IMR-90 (cell line): ENCODE data around the gene ZNF646. TPM values are rescaled to one million over a fixed set of nuclear protein-coding genes. Genes with fewer than 3 reads are reported as not detected.

Source experiments
- ATAC-seq: fragments of 200-7000 bp; cut with Tn5 transposase; 2 replicates; pipeline ENCODE4 v1.9.1; 2020; ENCODE audit warnings: low read depth, mild to moderate bottlenecking, moderate library complexity
- BruUV-seq: library from RNA; stranded (reverse); fragments of 400-500 nt; replicated peaks from 2 replicates; lab custom pipeline; 2021; lab: Mats Ljungman, UMichigan
- CTCF ChIA-PET: fragments of 300-600 bp; formaldehyde crosslinking; extraction: SDS; loops from one replicate; lab custom pipeline; 2021; ENCODE audit warnings: antibody characterized with exemption; lab: Yijun Ruan, JAX
- POLR2A ChIA-PET: fragments of 300-600 bp; sonication (Branson Sonifier 250); formaldehyde crosslinking; loops from one replicate; lab custom pipeline; 2022; ENCODE audit warnings: antibody characterized with exemption; ENCODE audit not compliant: unreplicated experiment; lab: Charles Lee
- DNase-seq: peaks from one replicate; pipeline ENCODE4 v3.0.0; 2013
- H2AFZ ChIP-seq: replicated peaks from 2 replicates; pipeline ENCODE3; 2013; ENCODE audit warnings: low read length, mild to moderate bottlenecking; ENCODE audit not compliant: poor library complexity
- H2AK5ac ChIP-seq: 2 replicates; pipeline ENCODE4 v1.6.1; 2013; ENCODE audit warnings: low read depth, low read length, inconsistent platforms
- H2AK9ac ChIP-seq: replicated peaks from 2 replicates; pipeline ENCODE3; 2013; ENCODE audit warnings: mild to moderate bottlenecking, low read depth, low read length, moderate library complexity; ENCODE audit not compliant: poor library complexity
- H2BK120ac ChIP-seq: 2 replicates; pipeline ENCODE4 v1.6.1; 2013; ENCODE audit warnings: low read depth, low read length, inconsistent platforms
- H2BK15ac ChIP-seq: 3 replicates; pipeline ENCODE4 v1.6.1; 2013; ENCODE audit warnings: low read depth, low read length, inconsistent platforms
- H2BK20ac ChIP-seq: 2 replicates; pipeline ENCODE4 v1.6.1; 2013; ENCODE audit warnings: low read depth, mild to moderate bottlenecking, inconsistent platforms, low read length, moderate library complexity
- H2BK5ac ChIP-seq: 2 replicates; pipeline ENCODE4 v1.6.1; 2013; ENCODE audit warnings: mild to moderate bottlenecking, low read depth, low read length, inconsistent platforms; ENCODE audit not compliant: poor library complexity, severe bottlenecking
- H3K14ac ChIP-seq: replicated peaks from 2 replicates; pipeline ENCODE4 v1.6.1; 2013; ENCODE audit warnings: low read depth, low read length, inconsistent platforms
- H3K18ac ChIP-seq: 2 replicates; pipeline ENCODE4 v1.6.1; 2013; ENCODE audit warnings: low read depth, low read length, control low read depth
- H3K23ac ChIP-seq: 2 replicates; pipeline ENCODE4 v1.6.1; 2013; ENCODE audit warnings: low read depth, low read length, inconsistent platforms
- H3K27ac ChIP-seq: 2 replicates; pipeline ENCODE4 v1.5.1; 2013; ENCODE audit warnings: mild to moderate bottlenecking, control low read depth, low read length; ENCODE audit not compliant: insufficient read depth
- H3K27me3 ChIP-seq: 2 replicates; pipeline ENCODE4 v1.6.1; 2013; ENCODE audit warnings: low read length; ENCODE audit not compliant: control insufficient read depth, insufficient read depth
- H3K36me3 ChIP-seq: 2 replicates; pipeline ENCODE4 v1.6.1; 2013; ENCODE audit warnings: low read length, mixed read lengths; ENCODE audit not compliant: control insufficient read depth, insufficient read depth
- H3K4ac ChIP-seq: 2 replicates; pipeline ENCODE4 v1.6.1; 2013; ENCODE audit warnings: low read depth, low read length, inconsistent platforms
- H3K4me1 ChIP-seq: 2 replicates; pipeline ENCODE4 v1.6.1; 2013; ENCODE audit warnings: low read length, mixed read lengths; ENCODE audit not compliant: control insufficient read depth, insufficient read depth
- H3K4me2 ChIP-seq: 2 replicates; pipeline ENCODE4 v1.6.1; 2013; ENCODE audit warnings: low read depth, mild to moderate bottlenecking, control low read depth, low read length, moderate library complexity
- H3K4me3 ChIP-seq: 2 replicates; pipeline ENCODE4 v1.5.1; 2013; ENCODE audit warnings: low read depth, mild to moderate bottlenecking, control low read depth, low read length, moderate library complexity; ENCODE audit not compliant: insufficient read depth
- H3K56ac ChIP-seq: 2 replicates; pipeline ENCODE4 v1.6.1; 2013; ENCODE audit warnings: low read length, inconsistent platforms; ENCODE audit not compliant: insufficient read depth; ENCODE audit errors: extremely low read depth
- H3K79me1 ChIP-seq, 2 experiments: 2 replicates each; pipeline ENCODE4 v1.6.1; 2013; ENCODE audit warnings: low read length in 2 of 2, inconsistent platforms in 1 of 2, low read depth in 1 of 2
- H3K9ac ChIP-seq: 2 replicates; pipeline ENCODE4 v1.6.1; 2013; ENCODE audit warnings: low read depth, low read length, control low read depth
- H3K9me1 ChIP-seq: 2 replicates; pipeline ENCODE4 v1.6.1; 2013; ENCODE audit warnings: low read length, inconsistent platforms; ENCODE audit not compliant: insufficient read depth
- H3K9me3 ChIP-seq: 2 replicates; pipeline ENCODE4 v1.6.1; 2013; ENCODE audit warnings: low read length; ENCODE audit not compliant: control insufficient read depth, insufficient read depth
- H4K20me1 ChIP-seq: 2 replicates; pipeline ENCODE4 v1.6.1; 2013; ENCODE audit warnings: low read length, inconsistent platforms; ENCODE audit not compliant: insufficient read depth
- H4K5ac ChIP-seq: 2 replicates; pipeline ENCODE4 v1.6.1; 2013; ENCODE audit warnings: mild to moderate bottlenecking, low read depth, low read length, control low read depth
- H4K8ac ChIP-seq, 2 experiments: 2 replicates each; pipeline ENCODE4 v1.6.1; 2013; ENCODE audit warnings: low read depth in 2 of 2, low read length in 2 of 2, control low read depth in 1 of 2, inconsistent platforms in 1 of 2
- H4K91ac ChIP-seq: 2 replicates; pipeline ENCODE4 v1.6.1; 2013; ENCODE audit warnings: low read depth, low read length, inconsistent platforms; ENCODE audit not compliant: insufficient read depth
- CEBPB ChIP-seq: IDR thresholded peaks from 2 replicates; pipeline ENCODE4 v1.6.1; 2012; ENCODE audit warnings: low read depth, low read length, improper control_type of control experiment
- ELK1 ChIP-seq: fragments of 150-350 bp; IDR thresholded peaks from 2 replicates; pipeline ENCODE4 v1.6.1; 2016; ENCODE audit warnings: low read depth, mild to moderate bottlenecking, low read length, moderate library complexity, borderline replicate concordance
- FOS ChIP-seq: fragments of 150-350 bp; IDR thresholded peaks from 2 replicates; pipeline ENCODE4 v1.6.1; 2016; ENCODE audit warnings: low read depth, low read length
- POLR2A ChIP-seq: IDR thresholded peaks from 2 replicates; pipeline ENCODE4 v1.6.1; 2012; ENCODE audit warnings: mild to moderate bottlenecking, low read depth, low read length
- RFX5 ChIP-seq: IDR thresholded peaks from 2 replicates; pipeline ENCODE4 v1.8.0; 2012; ENCODE audit warnings: low read depth, mild to moderate bottlenecking, low read length, moderate library complexity
- WGBS, 2 experiments: methylation state at CpG; one replicate each; pipeline versions ENCODE4 v1.1.5 to v1.1.7; 2013; ENCODE audit warnings: missing lambda C conversion rate in 2 of 2; ENCODE audit not compliant: insufficient read length in 1 of 2; ENCODE audit errors: extremely low coverage in 2 of 2; 5-methylcytosine and 5-hydroxymethylcytosine counted together
- dilution Hi-C: fragments of 300-500 bp; cut with HindIII; formaldehyde crosslinking; loops from one replicate; pipeline ENCODE4 v1.14.3; 2018; ENCODE audit warnings: low sequenced_read_pairs; ENCODE audit not compliant: unreplicated experiment
- in situ Hi-C: fragments of 300-500 bp; cut with MboI; formaldehyde crosslinking; loops from 3 replicates; pipeline ENCODE4 v1.14.3; 2019; ENCODE audit warnings: low sequenced_read_pairs, inconsistent platforms, mixed read lengths
- intact Hi-C: fragments of 100-400 bp; cut with micrococcal nuclease; formaldehyde crosslinking; loops from 2 replicates; pipeline ENCODE4 v1.10.0; 2022
- polyA plus RNA-seq, 3 experiments: library from polyadenylated mRNA; depleted of rRNA; stranded (reverse); fragments of >200 nt; gene quantifications; 2 replicates each; pipeline ENCODE4 v1.2.3, GENCODE V29; 2012; ENCODE audit warnings: low replicate concordance in 1 of 3
- total RNA-seq: library from RNA; depleted of rRNA; stranded (reverse); fragments of >200 nt; gene quantifications from 2 replicates; pipeline ENCODE4 v1.2.3, GENCODE V29; 2012

ZNF646 gene
- total and polyA plus RNA-seq, 2 of the 4 experiments (the other 2 are of a cell fraction), result 4.9 to 6.8 TPM

GRCh38 chr16:31118223-31119155 lies 44.3 kb downstream of the ZNF646 start:
- 11% methylated on average over 3 of the region's 9 CpGs; no CpG with 5 or more reads in 1 of the 2 experiments for WGBS, 2 experiments
- DNase-seq (peak; percentile 81), ATAC-seq (no peak)
- in situ Hi-C loops (no loop called here), intact Hi-C loops (no loop called here), dilution Hi-C loops (no loop called here)
- Histone ChIP-seq H3K27me3 (no peaks in the 10 kb centered on the region), H3K14ac (peak overlapping the region; percentile 51), H3K56ac (peak overlapping the region; percentile 59), H2AK5ac (peak overlapping the region; percentile 76), H3K9ac (peak overlapping the region; percentile 79), H3K4me2 (peak overlapping the region; percentile 86), H3K4me1 (0 out of 2 replicates have a peak, but pooled peaks cover 3% of the 10 kb centered on the region), H2AFZ (peak overlapping the region; percentile 71), H3K79me1 (peaks cover 22 to 47% of the 10 kb centered on the region in 2 experiments), H3K36me3 (peaks cover 16% of the 10 kb centered on the region), H4K20me1 (peaks cover 9% of the 10 kb centered on the region), H3K27ac (peak overlapping the region; percentile 61), H4K5ac (peak overlapping the region; percentile 53), H2BK120ac (no peak overlapping the region), H2BK15ac (no peak overlapping the region), H3K18ac (peak overlapping the region; percentile 51; the same call in 1 of the 2 replicates), H3K23ac (peak overlapping the region; percentile 76), H3K4me3 (peak overlapping the region; percentile 66), H3K4ac (peak overlapping the region; percentile 65), H3K9me3 (no peaks in the 10 kb centered on the region), H3K9me1 (peaks cover 3% of the 10 kb centered on the region; the same call in 1 of the 2 replicates), H2BK5ac (peak overlapping the region; percentile 23), H4K91ac (peak overlapping the region; percentile 67; the same call in 1 of the 2 replicates), H2BK20ac (no peak overlapping the region), H4K8ac (peak overlapping the region; percentile 75 to 82), H2AK9ac (peak overlapping the region; percentile 50)
- ChIA-PET POLR2A (no interaction called here), CTCF (interaction anchor here (1.0 to 1.1 kb wide), 2 partner anchors 23 to 24 kb away, joined by 3 to 5 read pairs; no protein-coding TSS in a partner anchor)
- TSS peak; percentile 39 for BruUV-seq
- no peak for TF ChIP-seq ELK1
- peak; percentile 76; the same call in 1 of the 2 replicates for TF ChIP-seq POLR2A
- TF ChIP-seq CEBPB, result peak; percentile 47; the same call in 1 of the 2 replicates
- TF ChIP-seq FOS, result peak; percentile 15; the same call in 1 of the 2 replicates
- TF ChIP-seq RFX5, result 0 out of 2 replicates have a peak, but pooled peaks have one; percentile 14
